SHP77 treated with DMSO at 0.1 percent for 48 hours (cell line): Measurements from ENCODE around the gene TDRD7.
A peak's percentile ranks its signal among the peaks of the same experiment; 100 is the strongest.

Experiments
- DNase-seq: peaks from one replicate; lab custom pipeline; 2025; lab: John Stamatoyannopoulos, UW

The TDRD7 gene

DNA sequence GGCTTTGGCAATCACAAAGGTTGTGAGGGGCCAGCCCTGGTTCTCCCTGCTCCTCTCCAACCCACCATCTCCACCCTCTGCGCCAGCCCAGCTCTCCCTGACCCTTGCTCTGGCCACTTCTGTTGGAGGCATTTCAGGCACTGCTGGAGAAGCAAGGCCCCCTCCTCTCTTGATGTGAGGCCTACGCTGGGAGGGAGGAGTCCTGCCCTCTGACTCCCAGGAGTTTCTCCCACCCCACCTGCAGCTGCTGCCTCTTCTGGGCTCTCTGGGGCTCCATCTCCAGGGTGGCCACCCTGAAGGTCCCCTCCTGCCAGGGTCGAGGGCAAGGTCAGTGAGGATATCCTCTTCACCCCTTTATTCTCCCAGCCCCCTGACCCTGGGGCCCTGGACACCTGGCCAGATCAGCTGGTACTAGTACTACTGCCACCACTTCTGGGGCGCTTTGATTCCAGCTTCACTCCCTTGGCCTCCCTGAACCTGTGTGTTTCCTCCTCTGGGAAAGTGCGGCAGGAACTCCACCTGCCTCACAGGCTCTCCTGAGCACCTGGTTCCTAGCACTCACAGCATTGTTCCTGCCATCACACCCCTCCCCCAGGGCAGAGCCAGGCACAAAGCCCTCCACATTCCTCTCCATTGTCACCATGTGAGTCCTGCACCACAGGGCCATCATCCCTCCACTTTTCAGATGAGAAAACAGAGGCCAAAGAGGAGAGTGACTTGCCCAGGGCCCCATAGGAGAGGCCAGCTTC lies 23.8 kb upstream of the TDRD7 start:
- no peak for DNase-seq

DNA sequence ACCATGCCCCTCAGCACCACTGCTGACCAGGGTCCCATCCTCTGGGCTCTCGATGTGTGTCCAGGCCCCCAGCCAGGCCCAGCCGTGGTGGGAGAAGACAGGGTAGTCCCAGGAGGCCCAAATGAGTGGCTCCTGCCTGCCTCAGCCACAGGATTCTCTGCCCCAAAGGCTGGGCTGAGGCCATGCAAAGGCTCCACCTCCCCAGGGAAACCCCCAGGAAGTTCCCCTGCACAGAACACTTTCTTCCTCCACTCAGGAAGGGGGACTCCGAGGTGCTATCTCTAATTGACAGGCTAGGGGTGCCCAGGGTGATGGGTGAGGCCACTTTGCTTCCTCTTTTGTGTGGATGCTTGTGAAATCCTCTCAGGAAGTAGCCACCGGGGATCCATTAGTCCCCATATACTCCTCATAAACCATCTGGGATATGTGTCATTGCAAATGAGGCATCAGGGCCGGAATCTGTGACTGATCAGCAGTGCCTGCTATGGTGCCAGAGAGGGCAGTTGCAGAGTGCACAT lies 23.1 kb upstream of the TDRD7 start:
- no peak for DNase-seq

DNA sequence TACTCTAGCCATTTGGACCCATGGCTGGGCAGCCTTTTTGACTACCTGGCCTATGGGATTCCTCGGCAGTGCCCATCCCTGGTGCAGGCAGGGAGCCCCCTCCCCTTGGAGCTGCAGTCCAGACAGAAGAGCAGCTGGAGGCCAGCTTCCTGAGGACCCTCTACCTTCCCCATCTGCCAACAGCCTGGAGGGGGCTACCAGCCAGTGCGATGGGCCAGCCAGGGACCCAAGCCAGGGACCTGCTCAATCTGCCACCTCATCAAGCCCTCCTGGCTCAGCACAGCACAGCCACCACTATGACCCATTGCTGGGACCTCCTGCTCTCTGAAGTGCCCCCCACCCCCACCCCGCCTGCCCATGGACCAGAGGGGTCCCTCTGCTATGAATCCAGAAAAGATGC lies 22.6 kb upstream of the TDRD7 start:
- no peak for DNase-seq

DNA sequence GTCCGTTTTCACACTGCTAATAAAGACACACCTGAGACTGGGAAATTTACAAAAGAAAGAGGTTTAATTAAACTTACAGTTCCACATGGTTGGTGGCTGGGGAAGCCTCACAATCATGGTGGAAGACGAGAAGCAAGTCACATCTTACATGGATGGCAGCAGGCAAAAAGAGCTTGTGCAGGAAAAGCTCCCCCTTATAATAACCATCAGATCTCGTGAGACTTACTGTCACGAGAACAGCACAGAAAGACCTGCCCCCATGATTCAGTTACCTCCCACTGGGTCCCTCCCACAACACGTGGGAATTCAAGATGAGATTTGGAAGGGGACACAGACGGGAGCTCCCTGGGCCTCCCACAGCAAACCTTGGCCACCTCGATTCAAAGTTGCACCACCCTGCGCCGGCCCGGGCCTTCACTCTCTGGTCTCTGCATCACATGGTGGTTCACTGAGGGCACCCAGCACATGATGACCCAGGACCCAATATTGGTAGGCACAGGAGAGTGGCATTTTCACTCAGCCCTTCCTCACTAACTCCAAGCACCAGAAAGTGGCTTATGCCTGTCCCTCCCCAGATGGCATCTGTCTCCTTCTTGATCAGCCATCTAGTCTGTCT lies 21.0 kb upstream of the TDRD7 start:
- no peak for DNase-seq

DNA sequence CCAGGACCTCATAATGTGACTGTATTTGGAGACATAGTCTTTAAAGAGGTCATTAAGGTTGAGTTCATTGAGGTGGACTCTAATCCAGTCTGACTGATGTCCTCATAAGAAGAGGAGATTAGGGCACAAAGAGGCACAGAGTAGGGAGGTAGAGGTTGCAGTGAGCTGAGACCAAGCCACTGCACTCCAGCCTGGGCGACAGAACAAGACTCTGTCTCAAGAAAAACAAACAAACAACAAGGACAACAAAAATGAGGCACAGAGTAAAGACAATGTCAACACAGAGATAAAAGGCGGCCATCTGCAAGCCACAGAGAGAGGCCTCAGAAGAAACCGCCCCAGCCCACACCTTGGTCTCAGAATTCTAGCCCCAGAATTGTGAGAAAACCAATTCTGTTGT lies 17.0 kb upstream of the TDRD7 start:
- DNase-seq: no peak

DNA sequence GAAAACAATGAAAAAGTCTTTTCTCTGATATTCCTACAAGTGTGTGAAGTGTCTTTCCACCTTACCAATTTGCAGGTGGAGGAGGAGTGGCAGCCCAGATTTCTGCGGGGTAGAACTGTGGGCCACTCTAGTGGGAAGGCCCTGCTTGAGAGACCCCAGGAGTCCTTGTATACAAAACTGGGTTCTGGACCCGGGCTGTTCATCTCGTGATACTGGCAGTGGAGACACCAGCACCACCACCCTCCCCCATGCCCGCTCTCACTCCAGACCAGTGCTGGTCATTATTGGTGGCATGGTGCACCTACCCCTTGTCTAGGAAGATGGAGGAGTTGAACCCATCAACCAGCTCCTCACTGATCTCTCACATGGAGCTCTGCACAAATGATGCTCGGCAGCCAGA lies 16.2 kb upstream of the TDRD7 start:
- DNase-seq: no peak

DNA sequence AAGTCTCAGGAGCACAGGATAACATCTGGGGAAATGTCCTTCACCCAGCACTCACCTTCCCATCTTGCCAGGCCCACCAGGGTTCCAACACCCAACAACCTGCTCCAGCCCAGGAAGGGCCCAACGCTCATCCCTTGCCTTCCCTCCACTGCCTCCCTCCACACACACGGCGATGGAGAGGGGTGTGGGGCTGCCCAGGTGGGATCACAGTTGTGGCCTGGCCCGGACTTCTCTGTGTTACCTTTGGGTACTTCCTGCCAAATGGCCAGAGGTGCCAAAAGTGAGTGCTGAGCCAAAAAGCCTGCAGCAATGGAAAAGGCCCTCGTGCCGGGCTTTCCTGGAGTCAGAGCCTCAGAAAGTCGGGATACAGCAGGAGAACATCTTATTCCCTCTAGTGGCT lies 15.6 kb upstream of the TDRD7 start:
- no peak for DNase-seq

DNA sequence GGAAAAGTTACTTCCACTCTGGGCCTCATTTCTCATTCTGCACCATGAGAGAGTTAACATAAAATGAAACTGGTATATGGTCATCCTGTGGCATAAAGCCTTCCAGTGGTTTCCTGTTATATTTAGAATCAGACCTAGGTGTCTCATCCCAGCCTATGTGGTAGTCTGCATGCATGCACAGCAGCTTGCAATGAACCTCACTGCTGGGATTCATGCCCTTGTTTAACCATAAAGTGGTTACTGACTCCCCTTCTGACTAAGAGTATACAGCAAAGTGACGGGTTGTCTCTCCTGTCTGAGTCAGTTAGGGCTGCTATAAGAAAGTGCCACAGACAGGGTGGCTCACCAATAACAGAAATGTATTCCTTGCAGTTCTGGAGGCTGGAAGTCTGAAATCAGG lies 14.7 kb upstream of the TDRD7 start:
- no peak for DNase-seq

DNA sequence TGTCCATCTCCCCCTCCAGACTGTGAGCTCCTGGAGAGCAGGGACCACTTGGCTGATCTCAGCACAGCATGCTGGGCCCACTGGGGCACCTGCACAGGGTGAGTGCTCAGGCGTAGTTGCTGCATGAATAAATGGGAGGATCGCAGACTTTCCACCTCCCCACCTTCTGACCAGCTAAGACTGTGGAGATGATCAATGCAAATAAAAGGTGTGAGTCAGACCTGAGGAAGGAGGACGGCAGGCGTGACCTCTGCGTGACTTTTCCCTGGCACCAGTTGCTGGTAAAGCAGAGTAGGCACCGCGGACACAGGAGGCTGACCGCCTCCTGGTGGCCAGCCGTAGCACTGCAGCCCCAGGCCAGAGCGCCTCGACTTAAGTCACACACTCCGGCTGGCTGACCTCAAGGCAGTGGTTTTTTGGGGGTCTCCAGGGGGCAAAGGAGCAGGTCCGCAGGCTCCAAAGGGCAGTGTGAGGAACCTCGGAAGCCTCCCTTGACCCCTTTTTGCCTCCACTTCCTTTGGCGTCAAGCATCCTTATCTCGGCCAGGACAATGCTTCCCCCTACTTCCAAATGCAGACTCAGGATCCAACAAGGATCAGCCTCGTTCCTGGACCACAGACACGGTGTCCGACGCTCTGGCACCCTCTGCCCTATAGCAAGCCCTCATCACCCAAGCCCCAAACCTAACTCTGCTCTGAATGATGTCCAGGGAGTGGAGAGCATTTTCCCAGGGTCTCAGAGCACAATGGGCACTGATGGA lies 12.7 kb upstream of the TDRD7 start:
- DNase-seq: peak; percentile 10

DNA sequence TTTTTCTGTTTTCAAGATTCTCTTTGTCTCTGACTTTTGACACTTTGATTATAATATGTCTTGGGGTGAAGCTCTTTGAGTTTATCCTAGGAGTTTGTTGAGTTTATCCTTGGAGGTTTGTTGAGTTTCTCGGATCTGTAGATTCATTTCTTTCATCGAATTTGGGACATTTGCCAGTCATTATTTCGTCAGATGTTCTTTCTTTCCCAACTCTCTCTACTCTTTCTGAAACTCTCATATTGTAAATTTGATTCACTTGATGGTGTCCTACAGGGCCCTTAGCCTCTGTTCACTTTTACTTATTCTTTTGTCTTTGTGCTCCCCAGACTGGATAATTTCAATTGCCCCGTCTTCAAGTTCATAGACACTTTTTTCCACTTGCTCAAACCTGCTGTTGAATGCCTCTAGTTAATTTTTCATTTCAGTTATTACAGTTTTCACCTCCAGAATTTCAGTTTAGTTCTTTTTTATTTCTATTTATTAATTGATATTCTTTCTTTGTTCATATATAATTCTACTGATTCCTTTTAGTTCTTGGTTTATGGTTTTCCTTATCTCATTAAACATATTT lies 8.1 kb upstream of the TDRD7 start:
- DNase-seq: no peak

DNA sequence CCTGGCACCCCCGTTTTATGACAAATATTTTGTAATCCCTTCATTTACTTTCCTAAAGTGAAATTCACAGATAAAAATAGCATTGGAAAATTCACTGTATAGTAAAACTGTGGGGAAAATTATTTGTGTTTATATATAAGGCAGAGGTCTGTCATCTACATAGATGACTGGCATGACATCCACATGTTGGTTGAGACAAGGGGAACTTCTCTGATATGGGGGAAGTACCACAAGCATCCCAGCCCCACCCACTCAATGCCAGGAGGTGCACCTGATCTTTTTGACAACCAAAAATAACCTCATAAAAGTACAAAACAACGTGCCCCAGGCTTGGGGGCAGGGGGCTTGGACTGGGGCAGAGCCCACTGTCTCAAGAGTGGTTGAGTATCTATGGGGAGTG lies 6.3 kb upstream of the TDRD7 start:
- DNase-seq: no peak

DNA sequence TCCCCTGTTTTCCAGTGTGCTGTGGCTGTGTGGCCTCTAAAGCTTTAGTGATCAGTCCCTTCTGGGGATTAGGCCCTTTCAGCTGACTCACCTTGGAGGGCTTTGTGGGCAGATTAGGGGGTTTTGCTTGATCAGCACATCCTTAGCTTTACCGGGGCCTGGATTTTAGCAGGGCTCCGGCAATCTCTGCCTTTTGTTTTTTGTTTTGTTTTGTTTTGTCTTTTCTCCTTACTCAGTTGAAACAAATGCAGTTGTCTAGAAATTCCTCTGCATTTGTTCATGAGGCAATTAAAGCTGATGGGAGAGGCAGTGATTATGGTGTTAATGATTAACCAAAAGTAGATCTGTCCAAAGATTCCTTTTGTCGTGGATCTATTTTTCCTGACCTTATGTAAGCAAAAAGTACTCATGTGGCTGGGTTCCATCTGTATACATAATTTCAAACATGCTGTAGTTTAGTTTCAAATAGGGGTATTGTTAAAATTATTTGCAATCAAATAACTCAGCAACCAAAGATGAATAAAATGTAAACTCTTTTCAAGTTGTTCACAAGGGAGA lies 5.2 kb upstream of the TDRD7 start:
- DNase-seq: no peak

DNA sequence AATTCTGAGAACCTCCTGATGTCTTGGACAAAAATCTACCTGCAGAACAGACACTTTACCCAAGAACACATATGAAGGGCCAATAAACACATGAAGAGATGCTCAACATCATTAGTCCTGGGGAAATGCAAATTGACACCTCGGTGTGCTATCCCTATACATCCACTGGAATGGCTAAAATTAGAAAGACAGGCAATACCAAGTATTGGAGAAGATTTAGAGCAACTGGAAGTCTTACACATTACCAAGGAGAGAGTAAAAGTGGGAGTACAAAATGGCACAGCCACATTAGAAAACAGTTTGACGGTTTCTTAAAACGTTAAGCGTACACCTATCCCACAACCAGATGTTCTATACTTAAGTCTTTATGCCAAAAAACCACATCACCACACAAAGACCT lies 3.3 kb upstream of the TDRD7 start:
- no peak for DNase-seq

DNA sequence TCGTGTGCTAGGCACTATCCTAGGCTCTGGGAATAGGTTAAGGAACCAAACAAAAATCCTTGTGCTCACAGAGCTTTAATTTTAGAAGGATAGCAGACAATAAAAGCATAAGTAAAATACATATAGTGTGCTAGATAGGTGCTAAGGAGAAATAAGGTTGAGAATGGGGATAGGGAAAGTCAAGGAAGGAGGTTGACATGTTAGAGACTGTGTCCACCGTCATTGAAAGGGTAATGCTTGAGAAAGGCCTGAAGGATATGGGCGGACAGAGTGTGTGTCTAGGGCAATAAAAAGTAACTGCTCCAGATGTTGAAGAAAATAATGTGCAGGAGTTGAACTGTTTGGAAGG lies 482 bp upstream of the TDRD7 start:
- DNase-seq: no peak

DNA sequence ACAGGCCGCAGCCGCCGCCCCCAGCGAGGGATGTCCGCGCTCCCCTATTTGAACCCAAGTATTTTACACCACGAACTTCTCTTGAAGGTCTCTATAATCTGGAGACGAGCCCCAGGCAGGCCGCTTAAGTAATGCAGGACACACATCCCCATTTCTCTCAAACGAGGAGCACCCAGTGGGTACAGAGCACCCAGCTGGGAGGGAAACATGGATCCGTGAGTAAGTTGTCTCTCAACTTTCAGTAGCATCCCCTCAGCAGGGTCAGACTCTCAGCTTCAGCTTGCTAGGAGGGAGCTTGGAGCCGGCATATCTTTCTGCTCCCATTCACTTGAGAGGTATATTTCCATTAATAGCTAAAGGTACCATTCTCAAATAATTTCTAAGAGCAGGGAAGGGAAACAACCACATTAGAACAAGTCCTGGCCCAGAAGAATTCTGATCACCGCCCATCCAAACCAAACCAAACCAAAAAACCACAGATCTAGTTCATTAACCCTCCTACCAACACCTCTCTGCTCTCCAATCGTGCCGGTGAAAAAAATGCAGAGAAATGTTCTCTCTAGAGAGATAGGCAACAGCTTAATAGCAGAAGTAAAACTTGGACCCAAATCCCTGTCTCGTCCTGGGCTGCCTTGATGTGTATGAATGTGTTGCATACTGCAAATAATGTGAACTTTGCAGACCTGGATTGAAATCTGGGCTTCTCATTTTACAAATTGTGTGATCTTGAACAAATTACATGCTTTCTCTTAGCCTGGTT lies 910 bp downstream of the TDRD7 start:
- DNase-seq: no peak

DNA sequence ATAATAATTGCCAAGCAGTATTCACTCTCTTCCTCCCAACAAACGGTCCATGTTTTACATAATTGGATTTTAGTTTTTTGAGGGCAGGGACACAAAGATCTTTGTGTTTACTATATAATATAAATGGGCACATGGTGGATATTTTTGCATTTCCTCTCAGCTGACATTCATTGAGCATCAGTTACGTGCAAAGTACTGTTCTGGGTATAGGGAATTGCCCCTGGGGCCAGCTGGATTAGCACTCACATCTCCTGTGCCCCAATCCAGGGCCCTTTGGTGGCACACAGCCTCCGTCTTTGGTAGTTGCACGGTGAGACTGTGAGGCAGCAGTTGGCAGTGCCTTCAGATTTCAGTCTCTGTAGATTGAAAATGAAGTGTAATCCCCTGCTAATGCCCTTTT lies 1.6 kb downstream of the TDRD7 start:
- DNase-seq: no peak

DNA sequence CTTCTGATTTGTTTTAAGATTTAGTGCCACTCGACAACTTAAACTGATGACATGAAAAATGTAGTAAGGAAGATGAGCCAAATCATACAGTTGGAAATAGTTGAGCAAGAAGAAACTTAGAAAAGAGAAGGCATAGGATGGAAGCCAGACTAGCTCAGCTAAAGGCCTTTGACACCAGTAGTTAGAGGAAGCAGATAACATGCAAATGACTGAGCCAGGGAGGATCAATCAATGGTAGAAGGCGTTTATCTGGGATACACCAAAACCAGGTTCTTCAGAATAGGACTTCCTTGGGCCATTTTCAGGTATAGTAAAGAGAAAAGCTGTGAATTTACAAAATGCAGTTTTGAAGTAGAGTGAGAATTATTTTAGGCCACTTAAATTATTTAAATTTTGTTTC lies 3.2 kb downstream of the TDRD7 start:
- no peak for DNase-seq

DNA sequence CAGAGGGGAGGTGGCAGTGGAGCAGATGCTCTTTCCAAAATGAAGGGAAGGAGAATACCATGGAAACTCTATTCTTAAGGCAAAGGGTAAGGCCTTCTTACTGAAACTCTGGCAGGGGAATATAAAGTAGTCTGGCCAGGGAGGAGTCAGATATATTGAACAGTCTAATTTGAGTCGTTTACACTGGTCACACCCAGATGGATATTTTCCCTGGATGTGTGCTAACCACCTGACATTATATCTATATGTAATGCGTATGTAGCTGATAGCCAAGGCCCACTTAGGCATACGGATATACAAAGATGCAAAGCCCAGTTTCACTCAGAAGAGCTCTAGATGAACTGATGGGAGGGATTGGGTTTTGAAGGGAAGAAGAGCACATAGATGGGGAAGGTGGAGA lies 7.0 kb downstream of the TDRD7 start:
- no peak for DNase-seq

DNA sequence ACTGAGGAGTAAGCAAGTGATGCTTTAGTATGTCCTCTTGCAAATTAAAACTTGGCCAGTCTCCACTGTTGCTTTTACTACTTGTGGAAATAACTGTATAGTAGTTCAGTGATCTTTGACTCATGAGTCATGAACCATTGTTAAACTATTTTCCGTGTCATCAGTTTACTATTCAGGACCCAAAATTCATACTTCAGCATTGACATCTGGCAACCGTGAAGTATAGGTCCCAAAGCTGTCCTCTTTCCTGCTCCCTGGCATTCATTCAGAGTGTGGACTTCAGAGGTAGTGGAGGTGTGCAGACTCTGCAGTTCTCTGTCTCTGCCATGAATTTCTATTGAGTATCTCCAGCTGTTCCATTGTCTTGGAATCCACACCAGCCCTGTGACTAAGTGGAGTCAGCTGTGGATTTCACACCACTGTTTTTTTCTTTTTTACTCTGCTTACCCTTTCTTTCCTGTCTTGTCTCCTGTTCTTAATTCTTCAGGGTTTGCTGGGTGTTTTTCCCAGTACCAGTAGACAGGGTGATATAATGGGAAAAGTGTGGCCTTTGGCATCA lies 7.5 kb downstream of the TDRD7 start:
- no peak for DNase-seq

DNA sequence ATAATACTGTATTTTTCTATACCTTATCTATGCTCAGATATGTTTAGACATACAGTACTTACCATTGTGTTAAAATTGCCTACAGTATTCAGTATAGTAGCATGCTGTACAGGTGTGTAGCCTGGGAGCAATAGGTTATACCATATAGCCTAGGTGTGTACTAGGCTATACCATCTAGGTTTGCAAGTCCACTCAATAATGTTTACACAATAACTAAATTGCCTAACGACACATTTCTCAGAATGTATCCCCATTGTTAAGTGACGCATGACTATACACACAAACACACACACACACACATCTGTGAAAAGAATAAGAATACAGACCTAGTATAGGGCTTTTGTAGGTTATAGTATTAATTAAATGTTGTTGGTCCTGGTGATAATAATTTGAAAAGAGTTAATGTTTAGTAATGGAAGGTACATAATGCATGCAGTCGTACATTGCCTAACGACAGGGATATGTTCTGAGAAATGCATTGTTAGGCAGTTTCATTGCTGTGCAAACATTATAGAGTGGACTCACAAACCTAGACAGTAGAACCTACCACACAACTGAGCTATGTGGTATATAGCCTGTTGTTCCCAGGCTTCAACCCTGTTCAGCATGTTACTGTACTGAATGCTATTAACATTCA lies 13.6 kb downstream of the TDRD7 start:
- DNase-seq: no peak

DNA sequence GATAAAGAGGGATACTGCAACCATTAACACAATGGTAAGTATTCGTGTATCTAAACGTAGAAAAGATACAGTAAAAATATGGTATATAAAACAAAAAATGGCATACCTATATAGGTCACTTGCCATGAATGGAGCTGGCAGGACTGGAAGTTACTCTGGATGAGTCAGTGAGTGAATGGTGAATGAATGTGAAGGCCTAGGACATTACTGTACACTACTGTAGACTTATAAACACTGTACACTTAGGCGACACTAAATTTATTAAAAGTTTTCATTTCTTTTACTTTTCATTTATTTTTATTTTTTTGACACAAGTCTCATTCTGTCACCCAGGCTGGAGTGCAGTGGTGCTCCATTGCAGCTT lies 14.1 kb downstream of the TDRD7 start:
- no peak for DNase-seq
